HG03342 (cell line): ENCODE data around the gene UBE2E2.
A peak's percentile ranks its signal among the peaks of the same experiment; 100 is the strongest.
"Not testable (repeated sequence)": the region's sequence is repeated elsewhere in the genome, so short reads cannot be mapped to it uniquely, and the experiment has no call there.

Experiments
- ATAC-seq: cut with Tn5 transposase; IDR thresholded peaks from one replicate; pipeline ENCODE4 v1.9.1; 2021; ENCODE audit warnings: mild to moderate bottlenecking, moderate library complexity; ENCODE audit not compliant: unreplicated experiment

The UBE2E2 gene

GRCh38 chr3:23602971-23603370 is 399.8 kb downstream of the UBE2E2 start:
- ATAC-seq = no peak

- ATAC-seq = no peak
These were observed 404.2 kb downstream of the UBE2E2 start for GRCh38 chr3:23607184-23607847.

- ATAC-seq = no peak
These were observed 405.5 kb downstream of the UBE2E2 start for GRCh38 chr3:23608650-23609049.

GRCh38 chr3:23611737-23612295 is 408.7 kb downstream of the UBE2E2 start:
- ATAC-seq = peak; percentile 49

GRCh38 chr3:23612296-23612891 is 409.3 kb downstream of the UBE2E2 start:
- ATAC-seq = peak; percentile 28

- no peak for ATAC-seq
These were observed 411.9 kb downstream of the UBE2E2 start for GRCh38 chr3:23615068-23615467.

- not testable (repeated sequence) for ATAC-seq
These were observed 415.3 kb downstream of the UBE2E2 start for GRCh38 chr3:23618475-23618874.

GRCh38 chr3:23619705-23620637 is 416.8 kb downstream of the UBE2E2 start:
- no peak for ATAC-seq

- ATAC-seq = no peak
These were observed 417.5 kb downstream of the UBE2E2 start for GRCh38 chr3:23620638-23621015.

- ATAC-seq = no peak
These were observed 420.7 kb downstream of the UBE2E2 start for GRCh38 chr3:23623844-23624243.

GRCh38 chr3:23624305-23624704 is 421.2 kb downstream of the UBE2E2 start:
- ATAC-seq = no peak

GRCh38 chr3:23626442-23626841 is 423.3 kb downstream of the UBE2E2 start:
- no peak for ATAC-seq

GRCh38 chr3:23629181-23629894 is 426.2 kb downstream of the UBE2E2 start:
- ATAC-seq = no peak

GRCh38 chr3:23633261-23633960 is 430.3 kb downstream of the UBE2E2 start:
- ATAC-seq = no peak

- ATAC-seq = no peak
These were observed 434.2 kb downstream of the UBE2E2 start for GRCh38 chr3:23637339-23637738.

GRCh38 chr3:23640471-23641146 is 437.5 kb downstream of the UBE2E2 start:
- ATAC-seq = no peak
